HG03097 (cell line): ENCODE results near the gene HIVEP2.

Source experiments
- ATAC-seq: cut with Tn5 transposase; IDR thresholded peaks from one replicate; pipeline ENCODE4 v1.9.1; 2021; ENCODE audit not compliant: unreplicated experiment, low FRiP score

Gene HIVEP2

DNA sequence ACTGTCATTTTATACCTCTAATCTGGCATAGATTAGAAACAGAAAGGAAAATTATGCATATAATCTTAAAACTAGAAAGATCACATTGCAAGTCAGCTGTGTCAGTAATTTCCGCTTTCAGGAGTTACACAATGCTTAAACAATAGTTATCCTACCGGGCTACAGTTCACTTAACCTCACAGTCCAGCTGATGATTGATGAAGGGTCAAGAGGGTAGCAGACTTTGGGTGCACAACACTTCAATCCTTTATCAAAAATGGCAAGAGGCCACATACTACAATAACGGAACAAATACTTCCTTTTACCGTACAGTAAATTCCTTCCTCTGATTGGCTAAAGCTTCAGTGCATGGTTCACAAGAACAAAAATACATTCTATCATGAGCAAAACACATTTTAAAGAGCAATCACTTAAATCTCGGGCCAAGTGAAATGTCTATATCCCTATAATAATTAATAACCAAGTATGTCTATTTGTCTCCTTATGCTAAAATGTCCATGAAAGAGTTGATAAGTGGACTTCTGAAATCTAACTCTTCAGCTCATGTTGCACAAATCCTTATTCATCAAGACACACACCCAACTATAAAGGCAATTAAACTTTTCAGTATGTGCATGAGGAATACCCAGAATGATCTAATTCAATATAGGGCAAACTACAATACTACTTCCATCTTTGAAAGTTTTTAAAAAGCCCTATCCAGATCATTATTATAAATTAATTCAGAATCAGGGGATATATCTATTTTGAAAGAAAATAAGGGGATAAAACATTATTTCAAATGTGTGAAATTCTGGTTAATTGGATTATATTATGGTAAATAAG is 76.8 kb downstream of the HIVEP2 start:
- peak; percentile 47 for ATAC-seq

DNA sequence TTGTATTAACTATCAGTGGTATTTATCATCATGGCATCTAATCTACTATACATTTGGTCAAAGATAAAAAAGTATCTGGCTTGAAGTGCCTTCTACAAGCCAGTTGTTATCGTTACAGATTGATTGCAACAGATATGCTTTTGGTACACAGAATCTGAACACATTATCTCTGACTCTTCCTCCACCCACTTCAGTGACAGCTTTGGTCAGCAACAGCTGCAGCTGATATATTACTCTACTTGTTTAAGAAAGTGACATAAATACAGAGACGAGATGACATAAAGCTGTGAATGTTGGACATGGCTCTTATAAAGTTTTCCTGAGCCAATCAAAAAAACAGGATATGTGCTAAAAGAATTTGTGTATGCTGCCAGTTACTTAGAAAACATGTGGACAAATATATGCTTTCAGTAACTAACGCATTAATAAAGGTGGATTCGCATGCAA is 77.6 kb downstream of the HIVEP2 start:
- no peak for ATAC-seq

DNA sequence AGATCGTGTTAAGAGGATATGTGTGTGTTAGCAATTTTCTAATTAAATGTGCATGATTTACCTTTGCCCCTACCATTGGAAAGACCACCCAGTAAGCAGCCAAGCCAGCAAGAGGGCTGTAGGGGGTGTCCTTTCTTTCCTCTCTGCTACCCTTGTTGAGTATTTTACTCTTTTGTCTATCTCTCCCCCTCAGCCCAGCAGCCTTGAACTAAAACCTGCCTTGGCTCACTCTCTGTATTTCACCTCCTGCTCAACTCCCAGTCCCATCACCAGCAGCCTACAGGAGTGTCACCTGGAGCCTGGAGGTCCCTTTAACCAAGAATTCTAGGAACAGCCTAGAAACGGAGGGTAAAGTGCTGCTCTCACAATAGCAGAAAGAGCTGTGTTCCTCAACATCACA is 81.0 kb downstream of the HIVEP2 start:
- ATAC-seq, result no peak

DNA sequence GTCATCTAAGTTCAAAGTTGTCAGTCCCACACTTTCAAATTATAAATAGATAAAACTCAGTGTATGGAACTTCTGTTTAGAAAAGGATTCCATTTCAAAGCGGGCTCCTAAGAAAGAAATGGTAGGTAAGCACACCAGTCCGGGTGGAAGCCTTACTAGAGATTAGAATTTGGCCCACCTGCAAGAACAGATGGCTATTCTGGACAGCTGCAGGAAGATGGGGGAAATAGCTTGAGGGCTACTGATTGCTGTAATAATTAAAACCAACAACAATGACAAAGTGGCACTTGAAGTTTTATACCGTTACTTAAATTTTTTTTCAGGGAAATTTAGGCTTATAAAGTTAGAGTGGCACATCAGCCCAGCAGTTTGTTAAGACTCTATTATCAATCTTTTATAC is 83.3 kb downstream of the HIVEP2 start:
- ATAC-seq, result no peak

DNA sequence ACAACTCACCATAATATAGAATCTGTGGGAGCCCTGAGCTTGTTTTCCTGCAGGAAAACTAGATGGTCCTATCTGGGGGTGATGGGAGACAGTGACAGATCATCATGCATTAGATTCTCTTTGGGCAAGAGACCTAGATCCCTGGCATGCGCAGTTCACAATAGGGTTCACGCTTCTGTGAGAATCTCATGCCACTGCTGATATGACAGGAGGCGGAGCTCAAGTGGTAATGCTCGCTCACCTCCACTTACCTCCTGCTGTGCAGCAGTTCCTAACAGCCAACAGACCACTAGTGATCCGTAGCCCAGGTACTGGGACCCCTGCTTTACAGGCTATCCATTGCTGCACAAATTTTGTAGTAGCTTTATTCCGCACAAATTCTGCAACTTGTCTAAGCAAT is 84.5 kb downstream of the HIVEP2 start:
- no peak for ATAC-seq

DNA sequence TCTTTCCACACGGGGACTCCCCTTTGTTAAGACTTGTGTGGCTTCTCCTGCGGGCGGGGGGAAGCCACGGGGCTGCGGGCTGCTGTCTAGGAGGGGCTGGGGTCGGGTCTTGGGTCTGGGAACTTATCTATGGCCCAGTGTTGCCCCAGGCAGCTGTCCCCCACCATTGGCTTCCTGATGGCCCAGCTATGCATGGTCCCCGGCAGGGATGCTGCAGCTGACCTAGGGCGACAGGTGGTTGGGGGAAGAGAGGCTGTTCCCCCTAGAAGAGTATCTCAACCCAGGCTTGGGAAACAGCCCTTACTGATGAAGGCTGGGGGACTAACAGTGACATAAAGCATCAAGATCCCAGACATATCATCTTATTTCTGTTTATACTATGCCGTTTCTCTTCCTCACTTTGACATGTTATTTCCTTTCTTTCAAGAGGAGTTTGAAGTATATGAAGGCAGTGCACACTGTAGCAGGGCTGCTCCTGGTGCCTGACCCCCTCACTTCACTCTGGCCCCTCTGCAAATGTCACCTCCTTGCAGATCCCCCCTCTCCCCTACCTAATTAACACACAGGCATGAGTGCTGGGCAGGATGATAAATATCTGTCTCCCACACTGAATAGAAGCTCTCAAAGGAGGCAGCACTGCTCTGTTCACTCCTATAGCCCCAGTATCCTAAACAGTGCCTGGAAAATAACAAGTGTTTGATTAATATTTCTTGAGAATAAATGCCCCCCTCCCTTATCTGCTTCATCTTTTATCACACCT is 87.0 kb downstream of the HIVEP2 start:
- peak; percentile 9 for ATAC-seq

DNA sequence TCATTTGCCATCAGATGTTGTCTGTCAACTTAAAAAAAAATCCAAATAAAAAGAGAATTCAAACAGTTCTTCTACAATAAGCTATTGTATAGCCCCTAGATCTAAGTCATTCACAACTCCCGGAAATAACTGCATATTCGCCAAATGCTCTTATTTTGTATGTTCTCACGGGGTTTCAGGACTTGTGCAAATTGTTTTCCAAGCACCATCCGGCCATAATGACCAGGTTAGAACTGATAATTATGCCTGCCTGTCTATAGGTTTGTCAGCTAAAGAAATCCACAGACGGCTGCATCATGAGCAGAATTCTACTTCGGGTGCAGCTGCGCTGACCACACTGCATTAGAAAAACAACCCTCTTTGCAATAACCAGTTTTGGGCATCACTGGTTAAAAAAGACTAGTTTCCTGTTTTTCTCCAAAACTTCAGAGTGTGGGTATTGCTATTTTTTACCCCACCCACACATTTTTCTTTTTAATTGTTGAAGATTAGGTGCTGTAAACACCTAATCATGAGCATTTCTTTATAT is 87.7 kb downstream of the HIVEP2 start:
- peak; percentile 39 for ATAC-seq

DNA sequence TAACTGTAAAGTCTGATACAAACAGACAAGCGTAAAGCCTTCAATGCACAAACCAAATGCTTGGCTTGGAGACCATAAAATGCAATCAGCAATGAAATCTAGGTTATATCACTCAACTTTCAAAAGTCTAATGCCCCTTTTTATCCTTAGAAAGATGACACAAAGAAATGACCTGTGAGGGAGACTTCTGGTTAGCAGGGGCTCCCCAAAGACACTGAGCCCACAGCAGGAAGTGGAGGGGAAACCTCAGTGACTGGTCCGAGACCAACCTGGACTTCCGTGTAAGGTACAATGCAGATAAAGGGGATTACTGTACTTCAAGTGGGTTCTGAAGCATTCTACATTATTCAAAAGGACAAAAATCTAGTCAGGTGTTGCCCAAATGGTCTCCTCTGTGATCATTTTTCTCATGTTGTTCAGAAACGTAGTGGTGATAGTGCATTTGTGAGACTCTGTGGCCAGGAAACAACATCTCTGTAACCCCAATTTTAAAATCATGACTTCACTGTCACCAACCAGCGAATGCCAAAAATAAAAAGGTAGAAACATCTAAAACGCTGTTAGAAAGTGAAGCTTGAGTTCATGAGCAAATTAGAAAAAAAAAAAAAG is 88.2 kb downstream of the HIVEP2 start:
- peak; percentile 52 for ATAC-seq

DNA sequence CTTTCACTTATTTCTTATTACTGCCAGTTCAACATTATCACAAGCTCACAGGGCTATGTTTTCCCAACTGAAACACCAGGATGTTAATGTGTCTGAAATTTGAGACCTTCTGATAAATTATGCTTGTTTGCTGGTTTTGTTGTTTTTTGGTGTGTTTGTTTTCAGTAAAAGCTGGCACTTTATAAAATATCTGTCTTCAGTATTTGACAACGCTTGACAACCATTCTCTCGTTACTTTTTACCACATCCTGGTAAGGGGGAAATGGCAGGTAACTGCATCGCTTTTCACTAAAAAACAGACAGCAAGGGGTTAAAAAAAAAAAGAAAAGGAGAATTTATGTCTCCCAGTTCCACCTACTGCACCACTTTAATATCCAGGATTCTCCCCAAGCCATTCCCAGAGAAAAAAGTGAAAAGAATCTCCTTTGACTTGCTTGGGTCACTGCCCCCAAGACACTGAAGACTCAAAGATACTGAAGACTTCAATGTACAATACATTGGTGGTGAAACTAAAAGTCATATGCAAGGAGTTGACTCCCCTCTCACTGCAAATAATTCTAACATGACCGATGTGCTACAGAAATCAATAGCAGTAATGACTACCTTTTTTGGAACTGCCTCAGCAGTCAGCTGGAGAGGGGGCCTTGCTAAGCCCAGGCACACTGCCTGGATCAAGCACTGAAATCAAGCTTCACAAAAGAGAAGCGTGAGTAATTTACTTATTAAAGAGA is 88.9 kb downstream of the HIVEP2 start:
- peak; percentile 11 for ATAC-seq

DNA sequence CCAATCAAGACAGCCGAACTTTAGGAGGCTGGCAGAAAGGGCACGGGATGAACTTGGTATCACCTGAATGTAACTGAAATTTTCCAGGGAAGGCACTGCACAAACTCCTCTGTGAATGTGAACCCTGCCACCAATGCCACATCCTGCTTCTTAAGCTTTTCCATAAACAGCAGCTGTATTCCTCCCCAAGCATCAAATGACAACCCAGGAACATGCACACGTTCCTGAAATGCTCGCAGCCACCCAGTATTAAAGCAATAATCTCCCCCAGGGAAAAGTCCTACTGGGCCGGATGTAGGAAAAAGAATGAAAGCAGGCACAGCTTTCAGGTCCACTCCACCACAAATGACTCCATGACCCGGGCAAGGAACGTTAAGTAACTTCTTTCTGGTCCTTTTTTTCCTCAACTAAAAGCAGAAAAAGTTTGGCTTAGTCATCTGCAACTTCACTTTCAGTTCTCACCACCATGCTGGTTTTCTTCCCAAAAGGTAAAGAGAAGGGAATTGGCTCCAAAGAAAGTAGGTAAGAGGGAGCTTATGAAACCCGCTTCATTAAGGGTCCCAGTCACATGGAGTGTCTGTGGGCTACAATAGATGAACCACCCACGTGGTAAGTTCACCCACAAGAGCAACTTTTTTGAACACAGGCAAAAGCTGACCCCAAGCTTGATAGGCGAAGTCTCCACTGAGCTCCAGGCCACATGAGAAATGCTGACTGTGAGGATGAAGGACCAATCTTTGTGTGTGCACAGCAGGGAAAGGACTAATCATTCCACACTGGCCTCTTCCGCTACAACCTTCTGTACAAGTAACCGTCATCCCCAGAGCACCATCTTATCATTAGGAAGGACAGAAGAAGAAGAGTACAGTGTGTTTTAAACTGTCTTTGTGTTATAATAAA is 90.1 kb downstream of the HIVEP2 start:
- ATAC-seq, result no peak

DNA sequence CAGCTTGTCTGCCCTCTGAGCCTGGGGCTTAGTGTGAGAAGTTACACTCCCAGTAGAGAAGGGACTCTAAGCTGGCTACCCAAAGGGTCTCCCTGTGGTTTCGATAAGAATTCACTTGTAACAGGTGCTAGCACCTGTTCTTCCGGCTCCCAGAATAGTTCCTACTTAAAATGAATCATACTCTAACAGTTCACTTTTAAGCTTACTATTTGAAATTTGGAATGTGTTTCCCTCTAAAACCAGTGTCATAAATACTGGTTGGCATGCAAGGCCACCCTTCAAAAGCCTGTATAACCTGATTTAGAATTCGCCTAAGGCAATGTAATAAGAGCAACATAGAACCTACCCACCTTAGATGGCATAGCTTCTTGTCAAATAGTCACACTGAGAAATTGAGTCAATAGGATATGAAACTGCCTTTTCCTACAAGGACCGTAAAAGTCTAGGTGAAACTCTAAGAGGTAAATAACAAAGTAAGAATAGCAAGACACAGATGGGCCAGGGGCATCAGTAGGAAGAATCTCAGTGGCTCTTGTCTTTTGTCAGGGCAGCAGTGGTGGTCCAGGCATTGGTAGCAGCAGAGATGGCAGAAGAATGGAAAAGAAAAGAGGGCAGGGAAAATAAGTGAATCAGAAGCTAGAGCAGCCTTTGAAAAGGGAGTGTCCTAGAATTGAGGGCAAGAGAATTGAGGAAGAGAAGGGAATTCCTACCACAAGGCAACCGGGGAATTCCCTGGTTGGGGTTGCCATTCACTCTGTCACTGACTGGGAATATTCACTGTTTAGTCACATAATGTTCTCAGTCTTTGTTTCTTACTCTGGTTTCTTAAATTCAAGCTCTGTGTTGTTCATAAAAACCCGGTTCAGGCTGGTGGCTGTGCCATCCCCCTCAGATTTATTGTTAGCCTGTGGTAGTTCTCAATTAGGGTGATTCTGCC is 91.5 kb downstream of the HIVEP2 start:
- ATAC-seq, result no peak

DNA sequence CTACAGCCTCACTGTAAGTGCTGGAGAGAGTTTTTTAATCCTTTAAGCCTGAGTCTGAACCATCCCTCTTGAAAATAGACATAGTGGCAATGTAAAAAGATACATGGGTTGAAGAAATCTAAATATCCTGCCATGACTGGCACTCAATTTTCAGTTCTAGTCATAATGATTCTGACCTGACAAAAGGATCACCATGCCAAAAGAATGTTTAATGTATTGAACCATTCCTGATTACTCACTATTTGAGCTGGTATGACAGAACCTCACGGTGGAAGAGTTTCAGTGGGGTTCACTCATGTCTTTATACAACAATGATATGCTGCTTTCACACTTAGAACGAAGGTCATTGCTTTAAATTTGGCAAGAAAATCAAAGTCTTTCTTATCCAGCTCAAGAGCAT is 93.4 kb downstream of the HIVEP2 start:
- no peak for ATAC-seq

DNA sequence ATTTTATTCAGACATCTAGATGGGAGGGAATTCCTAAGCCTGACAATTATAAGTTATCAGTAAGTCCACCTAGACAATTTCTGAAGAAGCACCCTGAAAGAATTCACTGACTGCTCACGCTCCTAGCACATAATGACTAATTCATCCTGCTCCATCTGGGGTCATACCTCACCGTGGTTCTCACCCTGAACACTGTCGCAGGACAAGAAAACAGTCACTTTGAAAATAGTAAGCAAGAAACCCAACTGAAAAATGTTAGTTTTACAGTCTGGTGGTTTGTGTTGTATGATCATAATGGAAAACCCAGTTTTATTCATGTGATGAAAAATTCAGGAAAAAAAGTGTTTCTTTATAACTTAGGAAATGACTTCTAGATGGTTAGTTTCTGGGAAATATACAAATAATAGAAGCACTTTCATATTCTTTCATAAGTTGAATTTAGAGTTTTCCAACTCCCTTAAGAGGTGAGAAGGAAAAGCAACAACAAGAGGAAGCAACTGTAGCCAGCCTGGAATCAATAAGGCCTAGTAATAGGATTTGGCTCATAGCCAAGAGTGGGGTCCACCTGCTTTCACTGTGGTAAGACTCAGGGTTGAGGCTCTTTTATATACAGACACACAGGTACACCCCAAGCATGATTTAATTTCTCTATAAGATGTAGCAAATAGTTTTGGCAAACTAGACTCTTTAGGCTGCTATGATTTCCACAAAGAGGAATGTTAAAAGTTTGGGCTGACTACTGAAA is 94.1 kb downstream of the HIVEP2 start:
- ATAC-seq, result no peak

DNA sequence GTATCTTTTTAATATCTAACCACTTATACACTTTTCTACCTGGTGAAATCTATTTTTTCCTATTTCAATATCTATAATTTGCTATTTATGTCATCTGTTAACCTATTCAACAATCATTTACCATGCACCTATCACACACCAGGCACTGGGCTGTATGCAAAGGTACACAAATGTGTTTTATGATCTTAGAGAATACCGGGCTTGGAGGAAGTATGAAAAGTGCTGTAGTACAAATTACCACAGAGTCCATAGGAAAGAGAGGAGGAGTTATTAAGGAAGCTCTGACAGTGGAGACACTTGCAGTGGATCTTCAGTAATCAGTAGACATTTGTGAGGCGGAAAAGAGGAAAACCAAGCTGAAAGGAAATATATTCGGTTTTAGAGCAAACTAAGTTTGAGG is 96.0 kb downstream of the HIVEP2 start:
- ATAC-seq, result no peak

DNA sequence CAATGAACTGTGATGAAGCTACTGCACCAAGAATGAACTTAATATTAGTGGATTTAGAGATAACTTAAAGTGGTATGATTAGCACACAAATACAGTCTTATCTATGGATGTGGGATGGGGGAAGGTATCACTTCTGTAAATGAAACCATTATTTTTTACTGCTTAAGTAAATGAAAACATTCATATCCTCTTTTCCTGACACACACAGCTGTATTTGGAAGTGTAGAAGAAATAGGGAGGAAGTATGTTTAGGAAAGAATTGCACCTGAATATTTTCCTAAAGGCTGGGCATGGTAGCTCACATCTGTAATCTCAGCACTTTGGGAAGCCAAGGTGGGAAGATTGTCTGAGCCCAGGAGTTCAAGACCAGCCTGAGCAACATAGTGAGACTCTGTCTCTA is 96.8 kb downstream of the HIVEP2 start:
- ATAC-seq, result no peak

DNA sequence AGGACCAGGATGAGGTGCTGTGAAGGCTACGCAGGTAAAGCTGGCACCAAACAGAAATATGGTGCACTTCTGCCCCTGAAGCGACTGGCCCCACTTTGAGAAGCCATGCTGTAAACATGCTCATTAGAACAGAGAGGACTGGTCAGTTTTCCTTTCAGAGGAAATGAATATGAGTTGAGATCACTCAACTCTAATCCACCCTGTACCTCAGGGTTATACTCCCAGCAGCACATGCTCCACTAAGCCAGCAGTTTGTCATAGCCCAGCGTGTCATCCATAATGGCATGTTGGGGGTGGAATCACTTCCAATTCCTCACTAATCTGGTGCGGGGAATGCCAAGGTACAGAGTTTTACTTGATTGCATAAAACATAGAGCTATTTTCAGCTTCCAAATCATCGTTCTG is 98.1 kb downstream of the HIVEP2 start:
- ATAC-seq, result no peak

DNA sequence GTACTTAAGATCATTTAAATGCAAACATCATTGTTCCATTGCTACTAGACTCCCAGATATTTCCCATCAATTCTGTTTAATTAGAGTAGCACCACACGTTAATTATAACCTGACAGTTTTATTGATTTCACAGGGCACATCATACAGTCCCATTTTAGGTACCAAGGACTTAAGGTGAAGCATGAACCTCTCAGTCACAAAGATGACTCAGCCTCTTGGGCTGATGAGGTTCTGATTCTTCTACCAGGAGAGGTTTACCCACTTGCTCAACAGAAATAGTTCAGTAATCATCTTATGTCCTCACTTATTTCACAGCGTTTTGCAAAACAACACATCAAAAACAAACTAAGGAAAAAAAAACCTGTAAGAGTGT is 98.5 kb downstream of the HIVEP2 start:
- ATAC-seq, result no peak
